KOPT-K1 (cell line): ENCODE measurements around the gene TUBA3D.
"Not testable (repeated sequence)": the region's sequence is repeated elsewhere in the genome, so short reads cannot be mapped to it uniquely, and the experiment has no call there.

Experiments
- H3K27ac ChIP-seq: fragments of 200-600 bp; sonication (generic); 2 replicates; pipeline ENCODE4 v1.5.1; 2016; ENCODE audit warnings: antibody characterized with exemption, mild to moderate bottlenecking, low read depth, low read length; ENCODE audit not compliant: poor library complexity, severe bottlenecking
- H3K36me3 ChIP-seq: fragments of 200-600 bp; sonication (generic); 2 replicates; pipeline ENCODE4 v1.5.1; 2017; ENCODE audit warnings: antibody characterized with exemption, mild to moderate bottlenecking, low read length, moderate library complexity; ENCODE audit not compliant: insufficient read depth
- H3K9me3 ChIP-seq: fragments of 200-600 bp; sonication (generic); 2 replicates; pipeline ENCODE4 v1.5.1; 2017; ENCODE audit warnings: antibody characterized with exemption, low read length, mild to moderate bottlenecking; ENCODE audit not compliant: insufficient read depth, poor library complexity, severe bottlenecking

Gene TUBA3D

DNA sequence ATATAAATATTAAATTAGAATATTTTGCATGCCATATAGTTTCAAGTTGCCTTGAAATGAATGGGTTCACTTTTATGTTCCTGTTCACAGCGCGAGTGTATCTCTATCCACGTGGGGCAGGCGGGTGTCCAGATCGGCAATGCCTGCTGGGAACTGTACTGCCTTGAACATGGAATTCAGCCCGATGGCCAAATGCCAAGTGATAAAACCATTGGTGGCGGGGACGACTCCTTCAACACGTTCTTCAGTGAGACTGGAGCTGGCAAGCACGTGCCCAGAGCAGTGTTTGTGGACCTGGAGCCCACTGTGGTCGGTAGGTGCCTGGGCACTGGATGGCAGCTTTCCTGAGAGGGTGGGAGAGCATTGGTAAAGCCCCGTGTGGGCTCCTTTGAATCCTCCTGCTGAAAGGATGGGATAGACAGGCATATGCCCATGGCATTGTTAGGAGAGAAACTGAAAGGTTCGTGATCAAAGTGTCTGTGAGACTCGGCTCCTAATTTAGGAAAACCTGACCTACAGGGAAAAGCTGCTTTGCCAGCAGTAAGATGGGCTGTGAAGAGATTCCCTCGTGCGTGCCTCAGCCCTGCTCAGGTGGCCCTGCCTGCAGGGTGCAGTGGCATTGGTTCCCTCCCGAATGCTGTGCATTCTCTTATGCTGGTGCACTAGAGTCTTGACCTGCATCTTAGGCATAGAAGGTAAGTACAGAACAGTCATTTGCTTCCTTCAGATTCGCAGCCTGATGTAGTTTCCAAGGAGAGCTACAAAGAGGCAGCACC lies 2.3 kb downstream of the TUBA3D start:
- not testable (repeated sequence) for H3K9me3 ChIP-seq, H3K27ac ChIP-seq, H3K36me3 ChIP-seq

DNA sequence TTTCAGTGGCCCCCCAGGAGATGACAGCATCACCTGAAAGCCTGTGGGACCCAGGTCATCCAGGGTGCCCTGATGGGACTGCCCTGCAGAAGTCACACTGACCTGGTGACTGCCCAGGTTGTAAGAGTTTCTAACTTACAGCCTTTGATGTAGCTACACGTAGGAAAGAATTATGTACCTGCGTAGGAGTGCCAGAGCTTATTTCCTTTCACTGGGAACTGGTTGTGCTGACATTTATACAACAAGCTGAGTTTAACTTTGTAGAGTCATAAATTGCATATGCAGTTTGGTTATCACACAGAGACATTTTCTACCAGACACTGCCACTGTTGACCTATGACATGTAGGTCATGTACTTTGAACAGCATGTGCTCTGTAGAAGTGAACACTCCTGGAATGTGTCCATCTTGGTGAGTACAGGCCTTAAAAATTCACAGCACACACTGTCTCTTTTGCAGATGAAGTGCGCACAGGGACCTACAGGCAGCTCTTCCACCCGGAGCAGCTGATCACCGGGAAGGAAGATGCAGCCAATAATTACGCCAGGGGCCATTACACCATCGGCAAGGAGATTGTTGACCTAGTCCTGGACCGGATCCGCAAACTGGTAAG lies 3.0 kb downstream of the TUBA3D start:
- peaks cover 13% of the 10 kb centered on the region for H3K36me3 ChIP-seq
- not testable (repeated sequence) for H3K9me3 ChIP-seq, H3K27ac ChIP-seq

- not testable (repeated sequence) for H3K9me3 ChIP-seq, H3K27ac ChIP-seq
- H3K36me3 ChIP-seq: peaks cover 23% of the 10 kb centered on the region
These were observed 4.4 kb downstream of the TUBA3D start for GRCh38 chr2:131480351-131480750.

DNA sequence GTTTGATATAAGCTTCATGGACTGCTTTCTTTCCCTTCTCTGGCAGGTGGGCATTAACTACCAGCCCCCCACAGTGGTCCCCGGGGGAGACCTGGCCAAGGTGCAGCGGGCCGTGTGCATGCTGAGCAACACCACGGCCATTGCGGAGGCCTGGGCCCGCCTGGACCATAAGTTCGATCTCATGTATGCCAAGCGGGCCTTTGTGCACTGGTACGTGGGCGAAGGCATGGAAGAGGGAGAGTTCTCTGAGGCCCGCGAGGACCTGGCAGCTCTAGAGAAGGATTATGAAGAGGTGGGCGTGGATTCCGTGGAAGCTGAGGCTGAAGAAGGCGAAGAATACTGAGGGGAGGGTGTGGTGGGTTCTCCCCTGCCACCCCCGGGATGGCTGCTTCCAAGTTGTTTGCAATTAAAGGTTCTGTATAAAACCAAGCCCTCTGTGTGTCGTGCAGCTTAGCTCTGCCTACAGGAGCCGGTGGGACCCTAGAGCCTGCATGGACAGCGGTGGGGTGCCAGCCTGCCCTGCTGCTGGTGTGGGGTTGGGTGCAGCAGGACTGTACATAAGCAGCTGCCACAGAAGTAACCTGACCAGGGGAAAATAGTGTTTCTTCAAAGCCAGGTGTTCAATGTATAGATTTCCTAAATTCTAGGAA lies 6.7 kb downstream of the TUBA3D start:
- H3K36me3 ChIP-seq: peaks cover 45% of the 10 kb centered on the region
- not testable (repeated sequence) for H3K9me3 ChIP-seq, H3K27ac ChIP-seq

- not testable (repeated sequence) for H3K9me3 ChIP-seq, H3K27ac ChIP-seq
- peaks cover 60% of the 10 kb centered on the region for H3K36me3 ChIP-seq
These were observed 8.3 kb downstream of the TUBA3D start for GRCh38 chr2:131483981-131484820.

GRCh38 chr2:131484906-131485460 lies 9.1 kb downstream of the TUBA3D start:
- H3K9me3 ChIP-seq, H3K27ac ChIP-seq: not testable (repeated sequence)
- H3K36me3 ChIP-seq: peaks cover 66% of the 10 kb centered on the region

DNA sequence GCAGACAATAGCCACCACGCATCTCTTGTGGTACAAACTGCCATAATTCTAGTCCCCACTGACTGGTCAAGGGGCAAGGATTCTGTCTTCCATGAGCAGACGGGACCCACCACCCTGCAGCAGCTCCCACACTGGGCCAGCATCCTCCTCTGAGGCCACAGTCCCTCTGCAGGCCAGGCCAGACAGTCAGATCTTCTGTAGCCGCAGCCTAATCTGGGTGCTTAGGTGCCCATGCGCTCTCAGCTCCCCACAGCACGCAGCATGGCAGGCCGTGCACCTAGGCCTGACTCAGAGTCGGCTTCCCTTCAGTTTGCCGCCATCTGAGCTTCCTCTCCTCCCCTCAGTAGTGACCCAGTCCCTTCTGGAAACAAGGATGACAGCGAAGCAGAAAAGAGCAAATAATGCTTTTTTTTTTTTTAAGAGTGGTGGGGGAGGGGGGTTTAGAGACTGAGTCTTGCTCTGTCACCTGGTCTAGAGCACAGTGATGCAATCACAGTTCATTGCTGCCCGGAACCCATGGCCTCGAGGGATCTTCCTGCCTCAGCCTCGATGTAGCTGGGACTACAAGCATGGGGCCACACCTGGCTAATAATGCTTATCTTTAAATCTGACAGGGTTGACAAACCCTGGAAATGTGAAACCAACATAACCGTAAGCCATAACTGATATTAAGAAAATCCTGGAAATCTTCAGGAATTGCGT lies 10.4 kb downstream of the TUBA3D start:
- peaks cover 71% of the 10 kb centered on the region for H3K36me3 ChIP-seq
- H3K9me3 ChIP-seq, H3K27ac ChIP-seq: not testable (repeated sequence)

- H3K9me3 ChIP-seq: no peaks in the 10 kb centered on the region
- H3K27ac ChIP-seq: no peak overlapping the region
- H3K36me3 ChIP-seq: peaks cover 62% of the 10 kb centered on the region
These were observed 12.6 kb downstream of the TUBA3D start for GRCh38 chr2:131488306-131489205.

- not testable (repeated sequence) for H3K9me3 ChIP-seq
- H3K27ac ChIP-seq: peak overlapping the region; percentile 85
- peaks cover 44% of the 10 kb centered on the region; the same call in 1 of the 2 replicates for H3K36me3 ChIP-seq
These were observed 14.9 kb downstream of the TUBA3D start for GRCh38 chr2:131490616-131491468.

- peak overlapping the region; percentile 85 for H3K27ac ChIP-seq
- peaks cover 37% of the 10 kb centered on the region; the same call in 1 of the 2 replicates for H3K36me3 ChIP-seq
- not testable (repeated sequence) for H3K9me3 ChIP-seq
These were observed 15.5 kb downstream of the TUBA3D start for GRCh38 chr2:131491469-131491836.

GRCh38 chr2:131492015-131492417 lies 16.1 kb downstream of the TUBA3D start, which contains the start of gene MZT2A:
Gene MZT2A, minus strand, starts transcription at chr2:131492397. Its CDS starts 21 bp downstream, at chr2:131492376.
- peak within 1 kb of the TSS; percentile 85 for H3K27ac ChIP-seq

GRCh38 chr2:131492418-131493198 lies 16.7 kb downstream of the TUBA3D start:
- H3K27ac ChIP-seq: peak overlapping the region; percentile 85
- peaks cover 33% of the 10 kb centered on the region; the same call in 1 of the 2 replicates for H3K36me3 ChIP-seq
- no peaks in the 10 kb centered on the region for H3K9me3 ChIP-seq

More at GRCh38 chr2:131492015-131492417, 16.1 kb downstream of the TUBA3D start, which contains the start of gene MZT2A:
- not testable (repeated sequence) for H3K9me3 ChIP-seq
- peaks cover 33% of the 10 kb centered on the region; the same call in 1 of the 2 replicates for H3K36me3 ChIP-seq
